ENCODE results near the gene HES3. TPM values are rescaled to one million over a fixed set of nuclear protein-coding genes. Genes with fewer than 3 reads are reported as not detected.

HES3 gene
- total RNA-seq, 1 donor from 2014 or later, result not detected

DNA sequence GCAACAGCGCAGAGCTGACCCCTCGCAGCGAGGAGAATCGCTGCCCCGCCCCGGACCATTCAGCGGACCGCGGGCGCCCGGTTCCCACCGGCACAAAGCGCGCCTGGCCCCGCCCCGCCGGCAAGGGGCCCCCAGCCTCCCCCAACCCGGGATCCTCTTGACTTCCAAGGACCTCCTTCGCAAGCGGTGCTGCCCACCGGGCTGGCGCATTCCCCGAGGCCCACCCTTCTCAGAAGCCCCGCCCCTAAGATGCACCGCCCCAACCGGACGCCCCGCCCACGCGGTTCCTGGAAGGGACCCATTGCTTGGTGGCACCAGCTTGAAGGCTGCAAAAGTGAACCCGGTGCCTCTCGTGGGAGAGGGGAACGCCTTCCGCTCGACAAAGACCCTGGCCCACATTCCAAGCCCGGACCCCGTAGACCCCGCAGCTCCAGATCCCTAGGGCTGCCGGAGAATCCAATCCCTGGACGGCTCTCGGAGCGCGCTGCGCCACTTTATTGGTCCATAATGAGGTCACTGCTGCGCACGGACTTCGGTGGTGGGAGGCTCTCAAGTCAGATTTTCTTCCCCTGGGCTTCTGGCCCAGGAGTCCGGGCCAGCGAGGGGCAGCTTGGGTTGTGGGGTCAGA is 2.0 kb downstream of the HES3 start:
- peak; percentile 92 for DNase-seq
- Mint-ChIP-seq H3K9me3 (no peaks in the 10 kb centered on the region), H3K4me3 (peak overlapping the region; percentile 78), H3K27ac (no peak overlapping the region), H3K4me1 (peaks cover 21% of the 10 kb centered on the region), H3K27me3 (peaks cover 59% of the 10 kb centered on the region), H3K36me3 (ENCODE audit: low read depth) (peaks cover 4% of the 10 kb centered on the region)
- intact Hi-C loops (cut with micrococcal nuclease), result loop anchor here (1.0 to 5.0 kb wide), 6 partner anchors 15 to 241 kb away; partner anchors contain the start of genes ESPN and GPR153

DNA sequence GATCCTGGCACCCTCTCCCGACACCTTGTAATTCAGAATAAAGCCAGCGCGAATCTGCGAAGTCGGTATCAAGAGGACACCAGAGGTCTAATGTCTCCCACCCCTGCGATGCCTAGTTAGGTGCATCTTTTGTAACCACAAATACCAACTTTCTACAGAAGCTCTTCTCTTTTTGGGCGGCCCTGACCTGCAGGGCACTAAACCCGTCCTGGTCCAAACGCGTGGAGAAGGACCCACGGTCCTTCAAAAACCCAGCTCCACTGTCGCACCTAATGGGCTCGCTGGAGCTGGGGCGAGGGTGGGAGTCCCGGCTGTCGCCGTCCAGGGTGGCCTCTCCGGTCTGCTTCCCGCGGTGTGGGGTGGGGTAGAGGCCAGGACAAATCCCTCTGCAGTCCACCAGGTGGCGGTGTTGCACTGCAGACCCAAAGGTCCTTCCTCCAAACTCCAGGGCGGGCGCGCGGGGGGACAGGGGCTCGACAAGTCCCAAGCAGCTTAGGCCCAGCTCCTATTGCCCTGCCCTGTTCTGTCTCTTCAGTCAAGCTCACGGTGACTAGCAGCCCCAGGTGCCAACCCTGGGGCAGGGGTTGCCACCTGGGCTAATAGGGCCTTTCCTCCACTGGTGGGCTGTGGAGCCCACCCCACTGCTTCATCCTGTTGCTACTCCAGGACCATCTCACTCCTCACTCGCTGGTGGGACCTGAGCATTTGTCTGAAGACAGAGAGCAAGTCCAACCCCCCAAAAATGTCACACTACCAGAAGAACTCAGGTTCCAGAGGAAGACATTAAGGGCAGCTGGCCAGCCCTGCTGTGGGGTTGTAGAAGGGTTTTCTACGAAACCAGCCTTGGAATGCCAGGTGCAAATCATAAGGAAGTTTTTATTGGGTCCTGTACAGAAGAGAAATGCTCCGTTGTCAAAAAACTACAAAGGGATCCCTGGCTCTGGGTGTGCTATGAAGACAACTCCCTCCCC is 2.8 kb downstream of the HES3 start:
- intact Hi-C loops (cut with micrococcal nuclease), result loop anchor here (1.0 to 5.0 kb wide), 6 partner anchors 14 to 241 kb away; partner anchors contain the start of genes ESPN and GPR153
- Mint-ChIP-seq H3K4me1 (peaks cover 15% of the 10 kb centered on the region), H3K36me3 (ENCODE audit: low read depth) (no peaks in the 10 kb centered on the region), H3K27ac (peak overlapping the region; percentile 65), H3K27me3 (peaks cover 55% of the 10 kb centered on the region), H3K4me3 (peak overlapping the region; percentile 78), H3K9me3 (no peaks in the 10 kb centered on the region)
- DNase-seq, result peak; percentile 94

DNA sequence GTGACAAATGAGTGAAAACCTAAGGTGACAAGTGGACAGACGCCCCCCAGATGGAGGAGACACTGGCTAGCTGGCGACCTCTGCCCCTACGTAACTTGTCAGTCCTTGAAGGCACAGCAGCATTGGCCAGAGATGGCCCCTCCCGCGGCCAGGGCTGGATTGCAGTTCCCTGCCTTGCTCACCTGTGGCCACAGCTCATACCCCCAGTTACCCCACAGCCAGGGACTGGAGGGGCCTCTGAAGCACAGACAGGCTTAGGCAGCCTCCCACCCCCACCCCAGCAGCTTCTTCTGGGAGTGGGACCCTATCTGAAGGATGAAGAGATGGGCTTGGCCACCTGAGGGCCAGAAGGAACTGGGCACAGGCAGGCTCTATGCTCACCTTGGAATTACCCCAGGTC is 3.7 kb downstream of the HES3 start:
- intact Hi-C loops (cut with micrococcal nuclease), result loop anchor here (1.0 to 5.0 kb wide), 4 partner anchors 13 to 240 kb away; partner anchors contain the start of genes ESPN and GPR153
- Mint-ChIP-seq H3K4me3 (no peak overlapping the region), H3K36me3 (ENCODE audit: low read depth) (no peaks in the 10 kb centered on the region), H3K4me1 (peaks cover 15% of the 10 kb centered on the region), H3K27me3 (peaks cover 55% of the 10 kb centered on the region), H3K9me3 (no peaks in the 10 kb centered on the region), H3K27ac (no peak overlapping the region)
- DNase-seq, result no peak

DNA sequence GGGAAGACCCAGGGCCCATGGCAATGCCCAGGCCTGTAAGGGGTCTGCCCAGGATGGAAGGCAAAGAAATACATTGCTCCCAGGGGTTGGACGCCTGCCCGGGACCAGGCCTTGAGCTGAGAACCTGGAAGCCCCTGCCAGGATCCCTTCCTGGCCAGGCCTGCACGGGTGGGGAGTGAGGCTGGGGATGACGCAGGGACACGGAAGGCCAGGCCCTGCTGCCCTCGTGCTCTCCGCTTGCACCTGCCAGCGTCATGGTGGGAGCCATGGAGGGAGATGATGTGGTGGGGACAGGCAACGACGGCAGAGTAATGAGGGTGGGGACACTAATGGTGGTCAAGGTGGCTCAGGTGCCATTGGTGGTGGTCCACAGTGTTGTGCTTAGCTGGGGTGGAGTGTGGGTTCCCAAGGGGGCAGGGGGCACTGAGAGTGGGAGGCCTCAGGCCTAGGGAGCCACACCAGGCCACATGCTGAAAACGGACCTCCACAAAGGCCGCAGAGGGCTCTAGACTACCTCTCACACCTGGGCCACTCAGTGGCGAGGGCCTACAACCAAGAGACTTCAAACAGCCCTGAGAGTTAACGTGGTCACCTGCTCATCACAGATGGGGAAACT is 4.3 kb downstream of the HES3 start:
- DNase-seq, result no peak
- Mint-ChIP-seq H3K9me3 (no peaks in the 10 kb centered on the region), H3K4me3 (no peak overlapping the region), H3K36me3 (ENCODE audit: low read depth) (no peaks in the 10 kb centered on the region), H3K4me1 (peaks cover 15% of the 10 kb centered on the region), H3K27ac (no peak overlapping the region), H3K27me3 (peaks cover 52% of the 10 kb centered on the region)
- intact Hi-C loops (cut with micrococcal nuclease), result loop anchor here (5.0 kb wide), 2 partner anchors 174 to 239 kb away; partner anchors contain the start of gene ESPN

DNA sequence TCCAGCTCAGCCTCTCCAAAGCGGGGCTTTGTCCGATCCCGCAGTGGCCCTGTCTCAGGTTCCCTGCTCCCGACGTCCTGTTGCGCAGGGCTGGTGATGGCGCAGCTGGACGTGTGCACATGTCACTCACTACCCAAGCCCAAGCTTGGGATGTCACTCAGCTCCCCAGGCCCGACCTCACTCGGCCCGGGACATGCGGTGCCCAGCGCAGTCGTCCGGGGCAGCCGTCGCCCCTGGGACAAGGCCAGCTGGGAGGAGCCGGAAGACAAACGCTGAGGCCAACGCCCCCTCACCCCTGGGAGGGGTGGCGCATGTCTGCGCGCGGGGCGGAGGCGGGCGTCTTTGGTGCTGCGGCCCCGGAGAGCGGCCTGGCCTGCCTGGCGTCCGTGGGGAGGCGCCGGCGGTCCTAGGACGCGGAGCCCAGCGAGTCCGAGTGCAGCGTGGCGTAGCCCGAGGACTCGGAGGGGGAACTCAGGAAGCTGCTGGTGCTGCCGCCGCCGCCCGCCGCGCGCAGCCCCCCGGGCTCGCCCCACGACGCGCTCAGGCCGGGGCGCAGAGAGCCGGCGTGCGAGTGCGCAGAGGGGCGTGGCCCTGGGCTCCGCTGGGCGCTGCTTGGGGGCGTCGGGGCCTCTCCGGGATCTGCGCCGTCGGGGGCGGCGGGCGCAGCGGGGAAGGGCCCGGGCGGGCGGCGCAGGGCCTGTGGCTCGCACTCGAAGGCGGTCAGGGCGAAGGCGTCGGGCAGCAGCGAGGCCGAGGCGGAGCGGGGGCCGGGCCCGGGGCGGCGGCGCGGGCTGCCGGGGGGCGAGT is 5.2 kb downstream of the HES3 start:
- Mint-ChIP-seq H3K36me3 (ENCODE audit: low read depth) (no peaks in the 10 kb centered on the region), H3K27ac (no peak overlapping the region), H3K27me3 (peaks cover 43% of the 10 kb centered on the region), H3K4me1 (peaks cover 15% of the 10 kb centered on the region), H3K9me3 (no peaks in the 10 kb centered on the region), H3K4me3 (no peak overlapping the region)
- no peak for DNase-seq
- intact Hi-C loops (cut with micrococcal nuclease), result loop anchor here (5.0 kb wide), 2 partner anchors 173 to 238 kb away; partner anchors contain the start of gene ESPN

DNA sequence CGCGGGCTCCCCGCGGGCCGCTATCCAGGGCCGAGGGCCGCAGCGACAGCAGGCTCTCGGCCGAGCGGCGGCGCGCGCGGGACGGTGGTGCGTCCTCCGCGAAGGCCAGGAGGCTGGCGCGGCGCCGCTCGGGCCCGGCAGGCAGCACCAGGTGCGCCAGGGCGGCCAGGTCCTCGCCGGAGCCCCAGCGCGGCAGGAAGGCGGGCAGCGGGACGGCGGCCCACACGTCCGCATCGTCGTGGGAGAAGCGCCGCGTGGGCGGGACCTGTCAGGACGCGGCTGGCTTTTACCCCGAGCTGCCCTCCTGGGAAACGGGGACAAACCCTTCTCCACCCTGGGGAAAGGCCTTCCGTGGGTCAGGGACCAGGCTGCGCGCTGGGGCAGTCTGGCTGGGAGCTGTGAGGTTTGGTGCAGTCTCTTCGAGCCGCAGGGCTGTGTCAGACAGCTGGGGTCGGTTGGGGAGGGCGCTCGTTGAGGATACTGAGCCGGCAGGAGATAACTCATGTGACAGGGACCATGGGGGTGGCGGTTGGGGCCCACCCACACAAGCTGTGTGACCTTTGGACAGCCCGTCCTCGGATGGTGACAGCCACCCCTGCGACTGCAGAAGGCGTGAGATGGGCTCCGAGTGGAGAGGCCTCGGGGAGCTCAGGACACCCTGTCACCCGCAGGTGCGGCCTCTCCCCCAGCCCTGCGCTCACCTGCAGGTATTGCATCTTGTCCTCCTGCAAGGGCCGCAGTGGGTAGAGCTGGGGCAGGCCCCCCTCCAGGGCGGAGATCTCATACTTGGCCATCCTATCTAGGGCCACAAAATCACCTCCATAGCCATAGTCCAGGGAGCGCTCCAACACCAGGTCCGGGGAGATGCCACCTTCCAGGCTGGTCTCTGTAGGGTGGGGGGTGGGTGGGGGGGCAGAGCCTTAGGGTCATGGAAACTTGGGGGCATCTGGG is 6.0 kb downstream of the HES3 start:
- Mint-ChIP-seq H3K27me3 (peaks cover 37% of the 10 kb centered on the region), H3K27ac (no peak overlapping the region), H3K4me1 (peaks cover 10% of the 10 kb centered on the region), H3K4me3 (no peak overlapping the region), H3K9me3 (no peaks in the 10 kb centered on the region), H3K36me3 (ENCODE audit: low read depth) (no peaks in the 10 kb centered on the region)
- no peak for DNase-seq
- intact Hi-C loops (cut with micrococcal nuclease), result loop anchor here (5.0 kb wide), 2 partner anchors 172 to 237 kb away; partner anchors contain the start of gene ESPN

DNA sequence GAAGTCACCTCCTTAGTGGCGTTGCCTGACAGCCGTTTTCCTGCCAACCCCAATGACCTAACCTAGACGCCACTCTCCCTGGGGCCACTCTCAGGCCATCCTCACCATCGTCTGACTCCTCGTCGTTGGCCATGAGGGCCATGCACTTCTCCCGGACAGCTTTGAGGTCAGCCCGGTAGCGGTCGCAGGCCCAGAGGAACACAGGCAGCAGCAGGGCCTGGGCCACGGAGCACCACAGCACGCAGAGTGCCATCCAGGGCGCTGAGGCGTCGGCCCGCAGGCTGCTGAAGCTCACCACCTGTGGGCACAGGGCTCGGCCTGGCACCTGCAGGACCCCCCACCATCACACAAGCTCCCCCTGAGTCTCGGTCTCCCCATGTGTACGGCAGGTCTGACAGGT is 7.3 kb downstream of the HES3 start:
- no peak for DNase-seq

DNA sequence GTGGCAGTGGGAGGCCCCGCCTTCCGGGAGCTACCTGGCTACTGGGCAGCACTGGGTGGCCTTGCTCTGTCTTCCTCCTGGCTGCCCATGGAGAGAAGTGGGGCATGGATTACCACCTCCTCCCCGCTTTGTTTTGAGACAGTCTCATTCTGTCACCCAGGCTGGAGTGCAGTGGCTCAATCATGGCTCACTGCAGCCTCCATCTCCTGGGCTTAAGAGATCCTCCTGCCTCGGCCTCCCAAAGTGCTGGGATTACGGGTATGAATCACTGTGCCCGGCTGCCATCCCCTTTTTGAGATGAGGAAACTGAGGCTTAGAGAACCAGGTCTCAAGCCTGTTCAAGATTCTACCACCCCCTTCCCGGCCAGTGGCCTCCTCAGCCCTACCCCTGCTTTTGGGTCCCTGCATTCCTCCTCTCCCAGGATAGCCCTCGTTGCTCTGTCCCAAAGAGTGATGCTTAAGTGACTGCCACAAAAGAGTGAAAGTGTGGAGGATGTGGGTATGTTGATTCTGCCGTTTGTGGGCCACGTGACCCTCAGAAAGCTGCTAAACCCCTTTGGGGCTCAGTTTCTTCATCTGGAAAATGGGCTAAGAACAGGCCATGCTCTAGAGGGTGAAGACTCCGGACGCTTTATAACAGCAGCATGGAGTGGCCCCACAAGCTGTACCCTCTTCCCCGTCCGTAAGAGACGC is 7.8 kb downstream of the HES3 start:
- H3K27me3 Mint-ChIP-seq, result peaks cover 30% of the 10 kb centered on the region
- no peaks in the 10 kb centered on the region for H3K9me3 Mint-ChIP-seq
- intact Hi-C loops (cut with micrococcal nuclease), result no loop called here
- no peak for DNase-seq
- no peaks in the 10 kb centered on the region for H3K36me3 Mint-ChIP-seq (ENCODE audit: low read depth)
- no peak overlapping the region for H3K4me3 Mint-ChIP-seq
- H3K27ac Mint-ChIP-seq, result no peak overlapping the region
- H3K4me1 Mint-ChIP-seq, result peaks cover 3% of the 10 kb centered on the region

More for the DNA sequence above, 7.3 kb downstream of the HES3 start:
- Mint-ChIP-seq H3K36me3 (ENCODE audit: low read depth) (no peaks in the 10 kb centered on the region), H3K27ac (no peak overlapping the region), H3K9me3 (no peaks in the 10 kb centered on the region), H3K27me3 (peaks cover 35% of the 10 kb centered on the region), H3K4me3 (no peak overlapping the region), H3K4me1 (peaks cover 8% of the 10 kb centered on the region)
- intact Hi-C loops (cut with micrococcal nuclease), result no loop called here

DNA sequence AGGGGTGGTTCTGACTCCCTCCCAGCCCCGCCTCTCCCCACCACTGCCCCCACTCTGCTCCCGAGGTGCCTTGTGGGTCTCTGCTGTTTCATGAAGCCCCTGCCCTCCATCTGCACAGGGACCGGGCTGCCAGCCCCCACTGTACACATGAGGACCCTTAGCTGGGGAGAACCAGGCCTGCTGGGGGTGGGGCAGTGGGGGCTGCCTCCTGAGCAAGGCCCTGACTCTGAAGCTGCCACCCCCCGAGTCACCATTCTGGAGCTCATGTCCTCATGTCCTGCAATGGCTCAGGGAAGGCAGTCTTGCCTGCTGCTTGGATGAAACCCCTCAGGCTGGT is 8.4 kb downstream of the HES3 start:
- Mint-ChIP-seq H3K9me3 (no peaks in the 10 kb centered on the region), H3K27ac (no peak overlapping the region), H3K4me1 (peaks cover 2% of the 10 kb centered on the region), H3K4me3 (no peak overlapping the region), H3K27me3 (peaks cover 26% of the 10 kb centered on the region), H3K36me3 (ENCODE audit: low read depth) (no peaks in the 10 kb centered on the region)
- intact Hi-C loops (cut with micrococcal nuclease), result no loop called here
- no peak for DNase-seq

DNA sequence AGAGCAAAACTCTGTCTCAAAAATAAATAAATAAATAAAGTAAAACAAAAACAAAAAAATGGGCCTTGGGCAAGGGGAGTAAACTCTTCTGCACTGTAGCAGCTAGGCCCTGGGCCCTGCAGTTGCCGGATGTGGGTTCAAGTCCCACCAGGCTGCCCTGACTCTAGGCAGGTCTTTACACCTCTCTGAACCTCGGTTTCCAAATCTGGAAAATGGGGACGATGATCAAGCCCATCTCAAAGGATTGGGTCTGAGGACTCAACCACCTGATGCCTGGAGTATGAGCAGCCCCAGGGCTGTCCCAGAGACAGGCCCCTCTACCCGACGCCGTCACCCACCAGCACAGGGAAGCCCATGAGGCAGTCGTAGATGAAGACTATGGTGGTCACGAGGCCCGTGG is 9.4 kb downstream of the HES3 start:
- peaks cover 2% of the 10 kb centered on the region for H3K4me1 Mint-ChIP-seq
- no peak overlapping the region for H3K4me3 Mint-ChIP-seq
- H3K27me3 Mint-ChIP-seq, result peaks cover 19% of the 10 kb centered on the region
- no peaks in the 10 kb centered on the region for H3K36me3 Mint-ChIP-seq (ENCODE audit: low read depth)
- H3K9me3 Mint-ChIP-seq, result no peaks in the 10 kb centered on the region
- no peak for DNase-seq
- intact Hi-C loops (cut with micrococcal nuclease), result no loop called here
- H3K27ac Mint-ChIP-seq, result no peak overlapping the region

DNA sequence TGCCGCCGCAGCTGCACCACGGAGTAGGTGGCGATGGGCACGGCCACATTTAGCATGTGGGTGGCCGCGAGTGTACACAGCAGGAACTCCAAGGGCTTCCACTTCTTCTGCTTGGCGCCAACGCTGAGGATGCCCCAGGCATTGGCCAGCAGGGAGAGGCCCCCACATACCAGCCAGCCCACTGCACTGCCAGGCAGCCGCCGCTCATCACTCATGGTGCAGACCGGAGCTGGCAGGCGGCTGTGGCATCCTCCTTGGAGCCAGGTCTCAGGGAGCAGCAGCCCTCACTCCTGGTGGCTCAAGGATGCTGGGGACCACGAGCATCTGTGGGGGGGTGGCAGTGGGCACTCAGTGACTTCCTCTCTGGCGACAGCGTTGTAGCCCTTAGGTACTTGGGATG is 10.7 kb downstream of the HES3 start:
- peaks cover 24% of the 10 kb centered on the region for H3K27me3 Mint-ChIP-seq
- intact Hi-C loops (cut with micrococcal nuclease), result no loop called here
- no peaks in the 10 kb centered on the region for H3K9me3 Mint-ChIP-seq
- peaks cover 2% of the 10 kb centered on the region for H3K4me1 Mint-ChIP-seq
- DNase-seq, result no peak
- no peaks in the 10 kb centered on the region for H3K36me3 Mint-ChIP-seq (ENCODE audit: low read depth)
- no peak overlapping the region for H3K27ac Mint-ChIP-seq
- no peak overlapping the region for H3K4me3 Mint-ChIP-seq

DNA sequence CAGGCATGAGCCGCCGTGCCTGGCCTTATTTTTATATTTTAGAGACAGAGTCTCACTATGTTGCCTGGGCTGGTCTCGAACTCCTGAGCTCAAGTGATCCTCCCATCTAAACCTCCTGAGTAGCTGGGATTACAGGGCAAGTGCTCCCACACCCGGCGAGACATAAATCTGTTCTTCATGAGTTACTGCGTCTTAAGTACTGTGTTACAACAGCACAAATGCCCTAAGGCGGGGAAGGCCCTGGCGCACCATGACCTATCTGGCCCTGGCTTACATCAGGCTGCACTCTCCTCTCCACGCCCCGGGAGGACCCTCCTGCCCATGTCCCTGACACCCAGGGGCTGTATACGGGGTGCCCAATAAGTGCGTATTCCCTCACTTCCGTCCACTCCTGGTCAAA is 12.7 kb downstream of the HES3 start:
- intact Hi-C loops (cut with micrococcal nuclease), result no loop called here
- Mint-ChIP-seq H3K4me1 (peaks cover 2% of the 10 kb centered on the region), H3K27ac (no peak overlapping the region), H3K9me3 (no peaks in the 10 kb centered on the region), H3K36me3 (ENCODE audit: low read depth) (no peaks in the 10 kb centered on the region), H3K27me3 (peaks cover 13% of the 10 kb centered on the region), H3K4me3 (no peak overlapping the region)
- no peak for DNase-seq
